Measurements from ENCODE around the gene SPIRE2. TPM values are rescaled to one million over a fixed set of nuclear protein-coding genes. Genes with fewer than 3 reads are reported as not detected.
A peak's percentile ranks its signal among the peaks of the same experiment; 100 is the strongest.

SPIRE2 gene
- total RNA-seq, 4 donors from 2014 or later = 7.0 to 10.9 (median 9.5) TPM

GRCh38 chr16:89867918-89868317 is 39.6 kb downstream of the SPIRE2 start:
- WGBS, 2 donors = 91 to 94% methylated on average over 5 of the region's 5 CpGs
- TF ChIP-seq POLR2A (IDR thresholded peaks at IDR 0.05) (no peak), CTCF (IDR thresholded peaks at IDR 0.05) (no peak)
- Histone ChIP-seq H3K9me3 (no peaks in the 10 kb centered on the region), H3K4me1 (peaks cover 0 to 15% of the 10 kb centered on the region in 2 donors), H3K27me3 (no peaks in the 10 kb centered on the region), H3K36me3 (no peaks in the 10 kb centered on the region), H3K27ac (no peak overlapping the region), H3K4me3 (replicated peaks in 1 of 3) (no peak overlapping the region)
- no peak for DNase-seq
- intact Hi-C loops (cut with DNase I) = loop anchor here (10.0 kb wide), 1 partner anchor 163 kb away; the partner anchor contains the start of gene SPATA2L

GRCh38 chr16:89869911-89870310 is 41.6 kb downstream of the SPIRE2 start:
- intact Hi-C loops (cut with DNase I) = loop anchor here (10.0 kb wide), 1 partner anchor 165 kb away; the partner anchor contains the start of gene SPATA2L
- no peaks in the 10 kb centered on the region for H3K36me3 ChIP-seq
- H3K4me3 ChIP-seq (replicated peaks in 1 of 3) = no peak overlapping the region
- DNase-seq = no peak
- H3K27me3 ChIP-seq = no peaks in the 10 kb centered on the region
- TF ChIP-seq CTCF (IDR thresholded peaks at IDR 0.05) = no peak
- TF ChIP-seq POLR2A (IDR thresholded peaks at IDR 0.05) = no peak
- WGBS, 2 donors = 95% methylated on average over 11 to 12 of the region's 12 CpGs
- peaks cover 8 to 14% of the 10 kb centered on the region in 2 donors for H3K4me1 ChIP-seq
- no peaks in the 10 kb centered on the region for H3K9me3 ChIP-seq
- no peak overlapping the region for H3K27ac ChIP-seq

GRCh38 chr16:89870440-89870839 is 42.2 kb downstream of the SPIRE2 start:
- TF ChIP-seq CTCF (IDR thresholded peaks at IDR 0.05) (no peak), POLR2A (IDR thresholded peaks at IDR 0.05) (no peak)
- Histone ChIP-seq H3K27ac (no peak overlapping the region), H3K27me3 (no peaks in the 10 kb centered on the region), H3K9me3 (no peaks in the 10 kb centered on the region), H3K4me1 (peaks cover 11 to 16% of the 10 kb centered on the region in 2 donors), H3K4me3 (replicated peaks in 1 of 3) (no peak overlapping the region), H3K36me3 (no peaks in the 10 kb centered on the region)
- 95 to 98% methylated on average over 6 of the region's 6 CpGs for WGBS, 2 donors
- intact Hi-C loops (cut with DNase I) = no loop called here
- no peak for DNase-seq

- DNase-seq = no peak
- no peak overlapping the region for H3K27ac ChIP-seq
- WGBS, 2 donors = 92 to 94% methylated on average over 9 of the region's 9 CpGs
- H3K9me3 ChIP-seq = no peaks in the 10 kb centered on the region
- TF ChIP-seq POLR2A (IDR thresholded peaks at IDR 0.05) = no peak
- no peak for TF ChIP-seq CTCF (IDR thresholded peaks at IDR 0.05)
- no peaks in the 10 kb centered on the region for H3K36me3 ChIP-seq
- peaks cover 22% of the 10 kb centered on the region in 2 donors for H3K4me1 ChIP-seq
- no peak overlapping the region for H3K4me3 ChIP-seq (replicated peaks in 1 of 3)
- no peaks in the 10 kb centered on the region for H3K27me3 ChIP-seq
- intact Hi-C loops (cut with DNase I) = no loop called here
Measured at GRCh38 chr16:89871895-89872294, 43.6 kb downstream of the SPIRE2 start.

DNA sequence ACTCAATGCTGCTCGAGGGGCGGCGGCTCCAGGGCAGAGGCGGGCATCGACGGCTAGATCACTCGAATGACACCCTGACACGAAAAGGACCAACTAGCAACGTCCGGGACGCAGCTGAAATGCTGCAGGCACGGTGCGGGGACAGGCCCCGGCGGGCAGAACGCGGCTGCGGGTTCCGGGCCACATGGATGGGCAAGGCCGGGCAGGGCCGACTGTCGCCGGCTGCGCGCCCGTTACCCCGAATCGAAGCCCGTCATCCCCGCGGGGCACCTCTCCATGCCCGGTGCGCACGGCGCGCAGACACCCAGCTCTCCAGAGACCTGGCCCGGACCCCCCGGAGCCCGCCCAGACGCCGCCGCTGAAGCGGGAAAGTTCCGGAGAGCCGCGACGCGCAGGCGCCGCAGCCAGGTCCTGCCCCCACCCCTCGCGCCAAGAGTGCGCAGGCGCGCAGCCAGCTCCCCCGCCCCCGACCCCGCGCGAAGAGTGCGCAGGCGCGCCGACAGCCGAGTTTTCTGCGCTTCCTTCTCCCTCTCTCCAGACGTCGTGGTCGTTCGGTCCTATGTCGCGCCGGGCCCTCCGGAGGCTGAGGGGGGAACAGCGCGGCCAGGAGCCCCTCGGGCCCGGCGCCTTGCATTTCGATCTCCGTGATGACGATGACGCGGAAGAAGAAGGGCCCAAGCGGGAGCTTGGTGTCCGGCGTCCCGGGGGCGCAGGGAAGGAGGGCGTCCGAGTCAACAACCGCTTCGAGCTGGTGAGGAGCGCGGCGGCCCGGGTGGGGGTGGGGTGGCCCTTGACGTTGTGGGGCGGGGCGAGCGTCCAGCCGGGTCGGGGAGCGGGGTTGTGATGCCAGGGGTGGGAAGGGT is 45.1 kb downstream of the SPIRE2 start, which contains the start of gene TCF25:
TCF25 (plus strand) TSS at position 484 of the 863 bp plus-strand sequence; CDS start at position 560, 76 bp downstream.
- 0 to 3% methylated on average over 7 to 41 of the region's 104 CpGs for WGBS, 2 donors
- intact Hi-C loops (cut with DNase I) = no loop called here
- peaks cover 22 to 24% of the 10 kb centered on the region in 2 donors for H3K4me1 ChIP-seq
- H3K27ac ChIP-seq = peak within 1 kb of the TSS; percentile 100
- peaks cover 0 to under 1% of the 10 kb centered on the region in 2 donors for H3K36me3 ChIP-seq
- peak; percentile 74 to 78 for DNase-seq
- H3K27me3 ChIP-seq = no peaks in the 10 kb centered on the region
- H3K9me3 ChIP-seq = no peaks in the 10 kb centered on the region
- peak within 1 kb of the TSS; percentile 83 to 99 (median 91) for H3K4me3 ChIP-seq (replicated peaks in 1 of 3)
- TF ChIP-seq POLR2A (IDR thresholded peaks at IDR 0.05) = peak; percentile 21 to 85
- peak in 1 of 6 experiments; percentile 9 for TF ChIP-seq CTCF (IDR thresholded peaks at IDR 0.05)
